H1 (cell line): ENCODE measurements around the gene DAO. TPM values are rescaled to one million over a fixed set of nuclear protein-coding genes. Genes with fewer than 3 reads are reported as not detected.

Experiments
- POLR2A ChIP-seq, 2 experiments: IDR thresholded peaks; 1 replicate in 1 of 2; 2 replicates in 1 of 2; pipeline ENCODE4 v1.6.1; 2011; ENCODE audit warnings: low read depth in 2 of 2, low read length in 2 of 2, mild to moderate bottlenecking in 2 of 2; ENCODE audit errors: control extremely low read depth in 1 of 2
- polyA plus RNA-seq, 7 experiments: library from polyadenylated mRNA; depleted of rRNA in 3 of 7; stranded (reverse) in 5 of 7; unstranded in 2 of 7; fragments of >200 nt in 5 of 7; fragments of 200-250 nt in 2 of 7; gene quantifications; 1 replicate in 5 of 7; 2 replicates in 1 of 7; 4 replicates in 1 of 7; pipeline versions ENCODE4 v1.2.1 to v1.2.3, GENCODE V29; 2011 to 2013; ENCODE audit warnings: missing spikeins in 2 of 7, mixed read lengths in 2 of 7
- total RNA-seq: library from RNA; stranded (reverse); fragmentation: NEBNext Ultra II Directional; extraction: Animal tissue kit (Norgen Biotek cat#: 25700); gene quantifications from 2 replicates; pipeline ENCODE4 v1.2.1, GENCODE V29; 2021

The DAO gene
- total and polyA plus RNA-seq, 2 of the 8 experiments (the other 6 are each of a cell fraction or from before 2014, with no cell fraction given): not detected

DNA sequence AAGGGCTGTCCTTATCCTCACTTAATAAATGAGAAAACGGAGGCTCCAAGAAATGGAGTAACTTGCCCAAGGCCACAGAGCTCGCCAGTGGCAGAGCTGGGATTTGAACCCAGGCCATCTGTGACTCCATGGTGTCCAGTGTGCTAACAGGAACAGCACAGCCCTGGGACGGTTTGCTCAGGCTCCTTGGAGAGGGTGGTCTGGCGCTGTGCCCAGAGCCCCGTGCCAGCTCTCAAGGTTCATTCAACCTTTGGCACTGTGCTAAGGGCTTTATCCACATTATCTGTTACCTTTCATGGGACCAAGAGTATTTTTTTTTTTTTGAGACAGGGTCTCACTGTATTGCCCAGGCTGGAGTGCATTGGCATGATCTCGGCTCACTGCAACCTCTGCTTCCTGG, 8.1 kb downstream of the DAO start (continued):
- TF ChIP-seq POLR2A (IDR thresholded peaks at IDR 0.05; ENCODE audit: control extremely low read depth in 1 of 2, low read depth in 2 of 2, low read length in 2 of 2): no peak
